HepG2 (cell line): ENCODE measurements around the gene ACSM6. TPM values are rescaled to one million over a fixed set of nuclear protein-coding genes. Genes with fewer than 3 reads are reported as not detected.
A peak's percentile ranks its signal among the peaks of the same experiment; 100 is the strongest.

ENCODE experiments used
- ARID4A ChIP-seq: sonication (generic); formaldehyde crosslinking; IDR thresholded peaks from 2 replicates; pipeline ENCODE4 v1.5.0; 2020; ENCODE audit warnings: mild to moderate bottlenecking, missing genetic modification reagents, borderline replicate concordance
- CREM ChIP-seq, 2 experiments: sonication (generic) in 1 of 2; formaldehyde crosslinking in 1 of 2; IDR thresholded peaks; 2 replicates each; pipeline versions ENCODE4 v1.4.0 to v1.6.1; 2016 to 2020; ENCODE audit warnings: antibody characterized with exemption in 1 of 2, mild to moderate bottlenecking in 1 of 2, missing genetic modification reagents in 1 of 2
- MAFK ChIP-seq, 2 experiments: IDR thresholded peaks in 1 of 2; conservative IDR thresholded peaks in 1 of 2; 2 replicates each; pipeline ENCODE4 v1.6.1; 2011; ENCODE audit warnings: improper control_type of control experiment in 2 of 2, low read length in 2 of 2
- MEIS2 ChIP-seq: sonication (generic); formaldehyde crosslinking; IDR thresholded peaks from 2 replicates; pipeline ENCODE4 v1.9.0; 2021; ENCODE audit warnings: mild to moderate bottlenecking, missing genetic modification reagents
- NFRKB ChIP-seq: fragments of 450-650 bp; IDR thresholded peaks from 2 replicates; pipeline ENCODE4 v1.6.1; 2017
- RFX3 ChIP-seq: IDR thresholded peaks from 2 replicates; pipeline ENCODE4 v1.6.1; 2016; ENCODE audit warnings: missing biosample characterization, missing genetic modification reagents
- RORA ChIP-seq: sonication (generic); formaldehyde crosslinking; IDR thresholded peaks from 2 replicates; pipeline ENCODE4 v1.5.0; 2020; ENCODE audit warnings: mild to moderate bottlenecking, missing genetic modification reagents, moderate library complexity
- SNAPC4 ChIP-seq: sonication (generic); formaldehyde crosslinking; IDR thresholded peaks from 2 replicates; pipeline ENCODE4 v1.4.0; 2020; ENCODE audit warnings: mild to moderate bottlenecking, missing genetic modification reagents
- ZBTB34 ChIP-seq: sonication (generic); formaldehyde crosslinking; IDR thresholded peaks from 2 replicates; pipeline ENCODE4 v1.8.0; 2022; ENCODE audit warnings: mild to moderate bottlenecking, missing genetic modification reagents
- ZBTB38 ChIP-seq: sonication (generic); formaldehyde crosslinking; IDR thresholded peaks from 2 replicates; pipeline ENCODE4 v1.5.1; 2020; ENCODE audit warnings: mild to moderate bottlenecking, missing genetic modification reagents
- ZNF207 ChIP-seq: fragments of 450-650 bp; IDR thresholded peaks from 2 replicates; pipeline ENCODE4 v1.6.1; 2016; ENCODE audit warnings: antibody characterized with exemption, borderline replicate concordance
- ZNF256 ChIP-seq: sonication (generic); formaldehyde crosslinking; conservative IDR thresholded peaks from 2 replicates; pipeline ENCODE4 v1.4.0; 2020; ENCODE audit warnings: missing genetic modification reagents
- ZNF281 ChIP-seq: sonication (generic); formaldehyde crosslinking; IDR thresholded peaks from 2 replicates; pipeline ENCODE4 v1.4.0; 2020; ENCODE audit warnings: missing genetic modification reagents, borderline replicate concordance
- ZNF558 ChIP-seq: sonication (generic); formaldehyde crosslinking; IDR thresholded peaks from 2 replicates; pipeline ENCODE4 v1.9.0; 2022; ENCODE audit warnings: mild to moderate bottlenecking, missing genetic modification reagents, borderline replicate concordance
- polyA plus RNA-seq, 8 experiments: library from polyadenylated mRNA; depleted of rRNA in 3 of 8; stranded (reverse) in 7 of 8; unstranded in 1 of 8; fragments of >200 nt; fragmentation: Illumina TruSeq in 4 of 8; extraction: Trizol in 4 of 8; gene quantifications; 2 replicates each; pipeline versions ENCODE4 v1.2.1 to v1.2.3, GENCODE V29; 2011 to 2016; ENCODE audit warnings: low read depth in 4 of 8, missing spikeins in 1 of 8, mixed read lengths in 1 of 8; ENCODE audit not compliant: insufficient read depth in 1 of 8
- total RNA-seq, 5 experiments: library from RNA; depleted of rRNA; stranded (reverse); fragments of >200 nt; fragmentation: Illumina TruSeq; extraction: Trizol; gene quantifications; 2 replicates each; pipeline ENCODE4 v1.2.3, GENCODE V29; 2016; ENCODE audit warnings: low read depth in 1 of 5

Gene ACSM6
- total and polyA plus RNA-seq, 2 of the 13 experiments (the other 11 are each of a cell fraction or from before 2014, with no cell fraction given) = not detected

GRCh38 chr10:95266674-95267095 lies 72.6 kb downstream of the ACSM6 start (continued):
- TF ChIP-seq ZBTB34 (CRISPR knock-in tag) (no peak), RFX3 (CRISPR knock-in tag) (peak; percentile 75), ZNF207 (no peak), ZNF256 (no peak), MEIS2 (CRISPR knock-in tag) (no peak), SNAPC4 (CRISPR knock-in tag) (no peak), ZNF281 (no peak), RORA (CRISPR knock-in tag) (no peak), ARID4A (CRISPR knock-in tag) (no peak), ZNF558 (CRISPR knock-in tag) (no peak), ZBTB38 (CRISPR knock-in tag) (no peak), MAFK (conservative IDR thresholded peaks at IDR 0.05 in 1 of 2, IDR thresholded peaks at IDR 0.05 in 1 of 2; ENCODE audit: low read length in 2 of 2) (peak; percentile 9 to 33; a peak in 2 of 4 replicates), NFRKB (no peak), CREM (IDR thresholded peaks at IDR 0.05) (no peak), CREM (CRISPR knock-in tag; IDR thresholded peaks at IDR 0.05) (no peak)
